IMR-90 (cell line): ENCODE data around the gene CERK. TPM values are rescaled to one million over a fixed set of nuclear protein-coding genes. Genes with fewer than 3 reads are reported as not detected.

Source experiments
- ATAC-seq: fragments of 200-7000 bp; cut with Tn5 transposase; 2 replicates; pipeline ENCODE4 v1.9.1; 2020; ENCODE audit warnings: low read depth, mild to moderate bottlenecking, moderate library complexity
- BruUV-seq: library from RNA; stranded (reverse); fragments of 400-500 nt; replicated peaks from 2 replicates; lab custom pipeline; 2021; lab: Mats Ljungman, UMichigan
- CTCF ChIA-PET: fragments of 300-600 bp; formaldehyde crosslinking; extraction: SDS; loops from one replicate; lab custom pipeline; 2021; ENCODE audit warnings: antibody characterized with exemption; lab: Yijun Ruan, JAX
- POLR2A ChIA-PET: fragments of 300-600 bp; sonication (Branson Sonifier 250); formaldehyde crosslinking; loops from one replicate; lab custom pipeline; 2022; ENCODE audit warnings: antibody characterized with exemption; ENCODE audit not compliant: unreplicated experiment; lab: Charles Lee
- DNase-seq: peaks from one replicate; pipeline ENCODE4 v3.0.0; 2013
- H2AFZ ChIP-seq: replicated peaks from 2 replicates; pipeline ENCODE3; 2013; ENCODE audit warnings: low read length, mild to moderate bottlenecking; ENCODE audit not compliant: poor library complexity
- H2AK5ac ChIP-seq: 2 replicates; pipeline ENCODE4 v1.6.1; 2013; ENCODE audit warnings: low read depth, low read length, inconsistent platforms
- H2AK9ac ChIP-seq: replicated peaks from 2 replicates; pipeline ENCODE3; 2013; ENCODE audit warnings: mild to moderate bottlenecking, low read depth, low read length, moderate library complexity; ENCODE audit not compliant: poor library complexity
- H2BK120ac ChIP-seq: 2 replicates; pipeline ENCODE4 v1.6.1; 2013; ENCODE audit warnings: low read depth, low read length, inconsistent platforms
- H2BK15ac ChIP-seq: 3 replicates; pipeline ENCODE4 v1.6.1; 2013; ENCODE audit warnings: low read depth, low read length, inconsistent platforms
- H2BK20ac ChIP-seq: 2 replicates; pipeline ENCODE4 v1.6.1; 2013; ENCODE audit warnings: low read depth, mild to moderate bottlenecking, inconsistent platforms, low read length, moderate library complexity
- H2BK5ac ChIP-seq: 2 replicates; pipeline ENCODE4 v1.6.1; 2013; ENCODE audit warnings: mild to moderate bottlenecking, low read depth, low read length, inconsistent platforms; ENCODE audit not compliant: poor library complexity, severe bottlenecking
- H3K14ac ChIP-seq: replicated peaks from 2 replicates; pipeline ENCODE4 v1.6.1; 2013; ENCODE audit warnings: low read depth, low read length, inconsistent platforms
- H3K18ac ChIP-seq: 2 replicates; pipeline ENCODE4 v1.6.1; 2013; ENCODE audit warnings: low read depth, low read length, control low read depth
- H3K23ac ChIP-seq: 2 replicates; pipeline ENCODE4 v1.6.1; 2013; ENCODE audit warnings: low read depth, low read length, inconsistent platforms
- H3K27ac ChIP-seq: 2 replicates; pipeline ENCODE4 v1.5.1; 2013; ENCODE audit warnings: mild to moderate bottlenecking, control low read depth, low read length; ENCODE audit not compliant: insufficient read depth
- H3K27me3 ChIP-seq: 2 replicates; pipeline ENCODE4 v1.6.1; 2013; ENCODE audit warnings: low read length; ENCODE audit not compliant: control insufficient read depth, insufficient read depth
- H3K36me3 ChIP-seq: 2 replicates; pipeline ENCODE4 v1.6.1; 2013; ENCODE audit warnings: low read length, mixed read lengths; ENCODE audit not compliant: control insufficient read depth, insufficient read depth
- H3K4ac ChIP-seq: 2 replicates; pipeline ENCODE4 v1.6.1; 2013; ENCODE audit warnings: low read depth, low read length, inconsistent platforms
- H3K4me1 ChIP-seq: 2 replicates; pipeline ENCODE4 v1.6.1; 2013; ENCODE audit warnings: low read length, mixed read lengths; ENCODE audit not compliant: control insufficient read depth, insufficient read depth
- H3K4me2 ChIP-seq: 2 replicates; pipeline ENCODE4 v1.6.1; 2013; ENCODE audit warnings: low read depth, mild to moderate bottlenecking, control low read depth, low read length, moderate library complexity
- H3K4me3 ChIP-seq: 2 replicates; pipeline ENCODE4 v1.5.1; 2013; ENCODE audit warnings: low read depth, mild to moderate bottlenecking, control low read depth, low read length, moderate library complexity; ENCODE audit not compliant: insufficient read depth
- H3K56ac ChIP-seq: 2 replicates; pipeline ENCODE4 v1.6.1; 2013; ENCODE audit warnings: low read length, inconsistent platforms; ENCODE audit not compliant: insufficient read depth; ENCODE audit errors: extremely low read depth
- H3K79me1 ChIP-seq, 2 experiments: 2 replicates each; pipeline ENCODE4 v1.6.1; 2013; ENCODE audit warnings: low read length in 2 of 2, inconsistent platforms in 1 of 2, low read depth in 1 of 2
- H3K9ac ChIP-seq: 2 replicates; pipeline ENCODE4 v1.6.1; 2013; ENCODE audit warnings: low read depth, low read length, control low read depth
- H3K9me1 ChIP-seq: 2 replicates; pipeline ENCODE4 v1.6.1; 2013; ENCODE audit warnings: low read length, inconsistent platforms; ENCODE audit not compliant: insufficient read depth
- H3K9me3 ChIP-seq: 2 replicates; pipeline ENCODE4 v1.6.1; 2013; ENCODE audit warnings: low read length; ENCODE audit not compliant: control insufficient read depth, insufficient read depth
- H4K20me1 ChIP-seq: 2 replicates; pipeline ENCODE4 v1.6.1; 2013; ENCODE audit warnings: low read length, inconsistent platforms; ENCODE audit not compliant: insufficient read depth
- H4K5ac ChIP-seq: 2 replicates; pipeline ENCODE4 v1.6.1; 2013; ENCODE audit warnings: mild to moderate bottlenecking, low read depth, low read length, control low read depth
- H4K8ac ChIP-seq, 2 experiments: 2 replicates each; pipeline ENCODE4 v1.6.1; 2013; ENCODE audit warnings: low read depth in 2 of 2, low read length in 2 of 2, control low read depth in 1 of 2, inconsistent platforms in 1 of 2
- H4K91ac ChIP-seq: 2 replicates; pipeline ENCODE4 v1.6.1; 2013; ENCODE audit warnings: low read depth, low read length, inconsistent platforms; ENCODE audit not compliant: insufficient read depth
- BHLHE40 ChIP-seq: fragments of 150-350 bp; IDR thresholded peaks from 2 replicates; pipeline ENCODE4 v1.6.1; 2016; ENCODE audit warnings: mild to moderate bottlenecking, low read depth, low read length
- CHD1 ChIP-seq: IDR thresholded peaks from 2 replicates; pipeline ENCODE4 v1.6.1; 2012; ENCODE audit warnings: low read depth, low read length, improper control_type of control experiment
- FOS ChIP-seq: fragments of 150-350 bp; IDR thresholded peaks from 2 replicates; pipeline ENCODE4 v1.6.1; 2016; ENCODE audit warnings: low read depth, low read length
- MAFK ChIP-seq: IDR thresholded peaks from 2 replicates; pipeline ENCODE4 v1.6.1; 2012; ENCODE audit warnings: low read depth, low read length, improper control_type of control experiment
- MAZ ChIP-seq: IDR thresholded peaks from 2 replicates; pipeline ENCODE4 v1.6.1; 2012; ENCODE audit warnings: low read depth, mild to moderate bottlenecking, low read length, improper control_type of control experiment, moderate library complexity, borderline replicate concordance
- MXI1 ChIP-seq: IDR thresholded peaks from 2 replicates; pipeline ENCODE4 v1.6.1; 2012; ENCODE audit warnings: low read depth, mild to moderate bottlenecking, low read length, moderate library complexity, borderline replicate concordance
- NFE2L2 ChIP-seq: fragments of 150-350 bp; IDR thresholded peaks from 2 replicates; pipeline ENCODE4 v1.6.1; 2016; ENCODE audit warnings: low read depth, mild to moderate bottlenecking, low read length
- POLR2A ChIP-seq: IDR thresholded peaks from 2 replicates; pipeline ENCODE4 v1.6.1; 2012; ENCODE audit warnings: mild to moderate bottlenecking, low read depth, low read length
- RCOR1 ChIP-seq: IDR thresholded peaks from 2 replicates; pipeline ENCODE4 v1.6.1; 2012; ENCODE audit warnings: mild to moderate bottlenecking, low read length, improper control_type of control experiment; ENCODE audit not compliant: insufficient replicate concordance
- RFX5 ChIP-seq: IDR thresholded peaks from 2 replicates; pipeline ENCODE4 v1.8.0; 2012; ENCODE audit warnings: low read depth, mild to moderate bottlenecking, low read length, moderate library complexity
- SMC3 ChIP-seq: fragments of 150-350 bp; IDR thresholded peaks from 2 replicates; pipeline ENCODE4 v1.6.1; 2016; ENCODE audit warnings: low read depth, mild to moderate bottlenecking, antibody characterized with exemption, low read length, moderate library complexity
- WGBS, 2 experiments: methylation state at CpG; one replicate each; pipeline versions ENCODE4 v1.1.5 to v1.1.7; 2013; ENCODE audit warnings: missing lambda C conversion rate in 2 of 2; ENCODE audit not compliant: insufficient read length in 1 of 2; ENCODE audit errors: extremely low coverage in 2 of 2; 5-methylcytosine and 5-hydroxymethylcytosine counted together
- dilution Hi-C: fragments of 300-500 bp; cut with HindIII; formaldehyde crosslinking; loops from one replicate; pipeline ENCODE4 v1.14.3; 2018; ENCODE audit warnings: low sequenced_read_pairs; ENCODE audit not compliant: unreplicated experiment
- in situ Hi-C: fragments of 300-500 bp; cut with MboI; formaldehyde crosslinking; loops from 3 replicates; pipeline ENCODE4 v1.14.3; 2019; ENCODE audit warnings: low sequenced_read_pairs, inconsistent platforms, mixed read lengths
- intact Hi-C: fragments of 100-400 bp; cut with micrococcal nuclease; formaldehyde crosslinking; loops from 2 replicates; pipeline ENCODE4 v1.10.0; 2022
- polyA plus RNA-seq, 3 experiments: library from polyadenylated mRNA; depleted of rRNA; stranded (reverse); fragments of >200 nt; gene quantifications; 2 replicates each; pipeline ENCODE4 v1.2.3, GENCODE V29; 2012; ENCODE audit warnings: low replicate concordance in 1 of 3
- total RNA-seq: library from RNA; depleted of rRNA; stranded (reverse); fragments of >200 nt; gene quantifications from 2 replicates; pipeline ENCODE4 v1.2.3, GENCODE V29; 2012
- TF ChIP-seq, protein P1 (sequence below): fragments of 150-350 bp; IDR thresholded peaks from 2 replicates; pipeline ENCODE4 v1.6.1; 2016; ENCODE audit warnings: low read depth, mild to moderate bottlenecking, low read length, moderate library complexity, borderline replicate concordance
- TF ChIP-seq, protein P2 (sequence below): fragments of 150-350 bp; IDR thresholded peaks from 2 replicates; pipeline ENCODE4 v1.6.1; 2017; ENCODE audit warnings: mild to moderate bottlenecking, antibody characterized with exemption, low read length, low read depth

The CERK gene
- total and polyA plus RNA-seq, 2 of the 4 experiments (the other 2 are of a cell fraction): 25.3 to 38.7 TPM

DNA sequence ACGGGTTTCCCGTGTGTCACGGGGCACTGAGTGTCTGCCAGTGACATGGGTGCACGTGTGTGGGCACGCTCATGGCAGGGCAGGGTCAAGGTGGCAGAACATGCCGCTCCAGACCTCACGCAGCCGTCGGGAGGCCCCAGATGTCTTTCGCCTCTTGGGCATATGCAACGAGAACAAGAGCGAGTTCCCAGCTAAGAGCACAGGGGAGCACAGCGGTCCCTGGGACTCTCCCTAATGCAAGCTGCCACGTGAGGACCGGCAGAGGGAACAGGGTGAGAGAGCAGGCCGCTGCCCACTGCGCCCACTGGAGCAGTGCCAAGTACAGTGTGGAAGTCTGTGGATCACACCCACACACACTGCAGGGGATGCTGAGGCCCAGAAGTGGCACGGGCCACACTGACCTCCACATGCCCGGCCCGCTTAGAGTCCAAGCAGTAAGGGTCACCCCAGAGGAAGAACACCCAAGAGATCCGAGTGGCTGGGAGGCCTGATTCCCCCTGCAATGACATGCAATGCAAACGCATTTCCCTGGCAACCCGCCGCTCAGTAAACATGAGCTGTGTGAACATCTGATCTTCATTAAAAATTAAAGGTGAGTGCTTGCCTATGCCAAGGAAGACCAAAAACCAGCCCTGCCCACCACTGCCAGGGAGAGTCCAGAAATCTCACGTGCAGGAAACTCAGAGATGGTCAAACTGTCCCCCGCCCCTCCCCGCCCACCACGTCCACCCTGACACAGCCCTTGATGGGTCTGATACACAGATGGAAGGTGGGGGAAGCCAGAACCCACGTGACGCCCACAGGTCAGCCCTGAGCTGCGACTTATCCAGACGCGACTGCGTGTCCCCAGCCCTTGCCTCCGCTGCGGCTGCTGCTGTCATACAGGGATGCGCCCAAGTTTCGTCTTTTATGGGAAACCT, 11.7 kb downstream of the CERK start (continued):
- no peak for TF ChIP-seq FOS

DNA sequence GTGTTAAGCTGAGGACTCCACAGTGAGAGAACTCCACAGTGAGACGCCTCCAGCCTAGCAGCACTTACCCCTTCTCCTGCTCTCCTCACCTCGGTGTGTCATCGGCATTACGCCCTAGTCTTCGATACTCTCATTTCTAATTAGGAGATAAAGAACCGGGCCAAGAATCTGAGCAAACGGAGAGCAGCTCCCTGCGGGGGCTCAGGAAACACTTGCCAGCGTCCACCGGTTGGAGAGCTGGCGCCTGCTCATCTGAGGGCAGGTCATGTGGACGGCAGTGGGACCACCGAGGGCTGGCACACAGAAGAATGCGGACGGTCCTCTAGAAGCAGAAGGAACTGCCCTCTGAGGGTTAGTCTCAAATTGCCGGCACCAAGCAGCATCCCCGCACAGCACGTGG, 13.0 kb downstream of the CERK start:
- Histone ChIP-seq H3K9me3 (no peaks in the 10 kb centered on the region), H4K91ac (no peak overlapping the region), H2BK5ac (no peak overlapping the region), H3K18ac (no peak overlapping the region), H2BK120ac (no peak overlapping the region), H4K20me1 (peaks cover 70% of the 10 kb centered on the region), H3K23ac (no peak overlapping the region), H2AK5ac (no peak overlapping the region), H3K4ac (no peak overlapping the region), H3K36me3 (peaks cover 32% of the 10 kb centered on the region), H3K27me3 (no peaks in the 10 kb centered on the region), H4K5ac (no peak overlapping the region), H3K27ac (no peak overlapping the region), H3K9me1 (peaks cover 6% of the 10 kb centered on the region), H2AK9ac (no peak overlapping the region), H3K4me1 (no peaks in the 10 kb centered on the region; the same call in 1 of the 2 replicates), H2BK15ac (no peak overlapping the region), H3K4me3 (no peak overlapping the region), H3K4me2 (no peak overlapping the region), H3K9ac (no peak overlapping the region), H3K14ac (no peak overlapping the region), H2BK20ac (no peak overlapping the region), H3K56ac (no peak overlapping the region), H4K8ac (no peak overlapping the region), H3K79me1 (peaks cover 16 to 84% of the 10 kb centered on the region in 2 experiments), H2AFZ (no peak overlapping the region)
- BruUV-seq: no TSS peak
- 94% methylated on average over 13 of the region's 18 CpGs; no CpG with 5 or more reads in 1 of the 2 experiments for WGBS, 2 experiments
- DNase-seq (no peak), ATAC-seq (no peak)
- POLR2A ChIA-PET: no interaction called here
- CTCF ChIA-PET: no interaction called here
- TF ChIP-seq RCOR1: no peak
- TF ChIP-seq, protein P1, sequence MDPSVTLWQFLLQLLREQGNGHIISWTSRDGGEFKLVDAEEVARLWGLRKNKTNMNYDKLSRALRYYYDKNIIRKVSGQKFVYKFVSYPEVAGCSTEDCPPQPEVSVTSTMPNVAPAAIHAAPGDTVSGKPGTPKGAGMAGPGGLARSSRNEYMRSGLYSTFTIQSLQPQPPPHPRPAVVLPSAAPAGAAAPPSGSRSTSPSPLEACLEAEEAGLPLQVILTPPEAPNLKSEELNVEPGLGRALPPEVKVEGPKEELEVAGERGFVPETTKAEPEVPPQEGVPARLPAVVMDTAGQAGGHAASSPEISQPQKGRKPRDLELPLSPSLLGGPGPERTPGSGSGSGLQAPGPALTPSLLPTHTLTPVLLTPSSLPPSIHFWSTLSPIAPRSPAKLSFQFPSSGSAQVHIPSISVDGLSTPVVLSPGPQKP: no peak
- no peak for TF ChIP-seq CHD1
- no peak for TF ChIP-seq MAFK
- no peak for TF ChIP-seq NFE2L2
- TF ChIP-seq, protein P2, sequence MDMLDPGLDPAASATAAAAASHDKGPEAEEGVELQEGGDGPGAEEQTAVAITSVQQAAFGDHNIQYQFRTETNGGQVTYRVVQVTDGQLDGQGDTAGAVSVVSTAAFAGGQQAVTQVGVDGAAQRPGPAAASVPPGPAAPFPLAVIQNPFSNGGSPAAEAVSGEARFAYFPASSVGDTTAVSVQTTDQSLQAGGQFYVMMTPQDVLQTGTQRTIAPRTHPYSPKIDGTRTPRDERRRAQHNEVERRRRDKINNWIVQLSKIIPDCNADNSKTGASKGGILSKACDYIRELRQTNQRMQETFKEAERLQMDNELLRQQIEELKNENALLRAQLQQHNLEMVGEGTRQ: no peak
- no peak for TF ChIP-seq BHLHE40
- no peak for TF ChIP-seq MAZ
- TF ChIP-seq POLR2A: no peak
- TF ChIP-seq MXI1: no peak
- no peak for TF ChIP-seq RFX5
- no peak for TF ChIP-seq FOS
- TF ChIP-seq SMC3: no peak
- in situ Hi-C loops: no loop called here
- intact Hi-C loops: no loop called here
- dilution Hi-C loops: no loop called here
